ENCODE measurements around the gene BLVRA. TPM values are rescaled to one million over a fixed set of nuclear protein-coding genes. Genes with fewer than 3 reads are reported as not detected.
"Not testable (repeated sequence)": the region's sequence is repeated elsewhere in the genome, so short reads cannot be mapped to it uniquely, and the experiment has no call there.

The BLVRA gene
- 41.2 and 46.0 TPM in 2 replicates for total RNA-seq (2022)
- Bru-seq, nascent RNA, result percentile 67 among the genes with signal in this experiment
- percentile 64 among the genes with signal in this experiment for BruChase-seq, experiment 1, labeled RNA remaining after a 6-hour chase
- BruChase-seq, experiment 2, labeled RNA remaining after a 2-hour chase, result percentile 63 among the genes with signal in this experiment
- long read RNA-seq, transcript BLVRA-201 (8 exons, 1,071 nt), result major isoform, 98 of 121 reads
- long read RNA-seq, partial matches to known transcripts, result 9 of 121 reads
- long read RNA-seq, other reads (novel, unspliced or antisense), result 10 of 121 reads

DNA sequence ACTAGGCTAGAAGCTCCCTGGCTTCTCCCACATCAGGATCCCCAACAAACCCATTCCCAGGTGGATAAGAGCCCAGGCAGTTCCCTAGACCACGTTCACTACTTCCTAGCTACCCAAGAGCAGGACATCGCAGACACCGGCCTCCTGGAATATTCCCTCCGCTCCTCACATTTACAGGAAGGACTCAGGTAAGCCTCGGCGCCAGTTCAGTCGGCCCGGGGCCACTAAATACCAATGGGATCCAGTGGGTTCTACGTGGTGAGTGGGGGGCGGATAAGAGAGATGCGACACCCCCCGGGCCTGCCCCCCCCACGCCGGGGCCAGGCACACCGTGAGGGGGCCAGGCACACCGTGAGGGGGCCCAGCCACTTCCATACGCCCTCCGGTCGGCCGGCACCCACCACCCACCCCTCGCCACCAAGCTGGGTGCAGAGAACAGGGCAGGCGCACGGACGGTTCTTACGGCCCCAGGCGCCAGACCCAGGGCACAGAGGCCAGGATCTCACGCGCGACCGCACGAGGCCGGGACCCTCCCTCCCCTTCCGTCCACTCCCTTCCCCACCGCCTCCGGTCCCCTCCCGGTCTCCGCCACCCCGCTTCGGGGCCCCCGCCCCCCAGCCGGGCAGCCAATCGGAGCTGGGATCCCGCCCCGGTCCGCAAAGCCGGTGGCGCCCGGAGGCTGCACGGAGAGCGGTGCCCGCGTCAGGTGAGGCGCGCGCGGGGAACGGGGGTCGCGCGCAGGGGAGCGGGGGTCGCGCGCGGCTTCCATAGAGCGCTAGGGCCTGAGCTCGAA, at the start of gene BLVRA:
BLVRA (plus strand) TSS at position 652 of the 793 bp plus-strand sequence. CDS start 12,479 bp downstream, outside the sequence.
- peaks cover 9% of the 10 kb centered on the region for H3K36me3 Mint-ChIP-seq (ENCODE audit: insufficient read depth, unreplicated experiment)
- H3K4me3 Mint-ChIP-seq (ENCODE audit: unreplicated experiment), result peak within 1 kb of the TSS; percentile 72
- TF ChIP-seq CTCF (IDR thresholded peaks at IDR 0.05; ENCODE audit: unreplicated experiment), result no peak
- peak; percentile 50 for DNase-seq (ENCODE audit: unreplicated experiment)
- intact Hi-C loops (cut with micrococcal nuclease), result no loop called here
- peaks cover 41% of the 10 kb centered on the region for H3K4me1 Mint-ChIP-seq (ENCODE audit: insufficient read depth, unreplicated experiment)
- no peaks in the 10 kb centered on the region for H3K27me3 Mint-ChIP-seq (ENCODE audit: insufficient read depth, unreplicated experiment)
- ChIA-PET POLR2A (interaction anchor here (0.7 to 11.8 kb wide), 16 partner anchors 9 to 846 kb away, joined by 3 to 188 read pairs (median 4); partner anchors contain the start of genes C7orf25, COA1 and STK17A), CTCF (interaction anchor here (0.7 to 1.3 kb wide), 2 partner anchors 22 to 29 kb away, joined by 3 to 4 read pairs; partner anchors contain the start of gene COA1)
- H3K27ac Mint-ChIP-seq (ENCODE audit: low read depth, unreplicated experiment), result peak within 1 kb of the TSS; percentile 83
- BruUV-seq (replicated peaks), result no TSS peak
- H3K9me3 Mint-ChIP-seq (ENCODE audit: unreplicated experiment), result no peaks in the 10 kb centered on the region

DNA sequence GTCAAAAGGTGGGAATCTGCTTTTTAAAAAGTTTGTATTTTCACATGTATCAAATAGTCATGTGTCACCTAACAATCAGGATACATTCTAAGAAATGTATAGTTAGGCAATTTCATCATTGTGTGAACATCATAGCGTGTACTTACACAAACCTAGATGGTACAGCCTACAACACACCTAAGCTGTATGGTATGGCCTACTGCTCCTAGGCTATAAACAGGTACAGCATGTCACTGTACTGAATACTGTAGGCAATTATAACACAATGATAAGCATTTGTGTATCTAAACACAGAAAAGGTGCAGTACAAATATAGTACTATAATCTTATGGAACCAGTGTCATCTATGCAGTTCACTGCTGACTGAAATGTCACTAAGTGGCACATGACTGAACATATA, 47.0 kb upstream of the BLVRA start:
- no peak for TF ChIP-seq CTCF (IDR thresholded peaks at IDR 0.05; ENCODE audit: unreplicated experiment)
- ChIA-PET CTCF (interaction anchor here (0.6 to 0.8 kb wide), 2 partner anchors 83 to 99 kb away, joined by 3 to 4 read pairs; no protein-coding TSS in a partner anchor), POLR2A (no interaction called here)
- Mint-ChIP-seq H3K36me3 (ENCODE audit: insufficient read depth, unreplicated experiment) (peaks cover 6% of the 10 kb centered on the region), H3K27me3 (ENCODE audit: insufficient read depth, unreplicated experiment) (no peaks in the 10 kb centered on the region), H3K27ac (ENCODE audit: low read depth, unreplicated experiment) (peak overlapping the region; percentile 33), H3K4me1 (ENCODE audit: insufficient read depth, unreplicated experiment) (peaks cover 5% of the 10 kb centered on the region), H3K9me3 (ENCODE audit: unreplicated experiment) (peaks cover 13% of the 10 kb centered on the region), H3K4me3 (ENCODE audit: unreplicated experiment) (no peak overlapping the region)
- intact Hi-C loops (cut with micrococcal nuclease), result no loop called here
- no TSS peak for BruUV-seq (replicated peaks)
- no peak for DNase-seq (ENCODE audit: unreplicated experiment)

DNA sequence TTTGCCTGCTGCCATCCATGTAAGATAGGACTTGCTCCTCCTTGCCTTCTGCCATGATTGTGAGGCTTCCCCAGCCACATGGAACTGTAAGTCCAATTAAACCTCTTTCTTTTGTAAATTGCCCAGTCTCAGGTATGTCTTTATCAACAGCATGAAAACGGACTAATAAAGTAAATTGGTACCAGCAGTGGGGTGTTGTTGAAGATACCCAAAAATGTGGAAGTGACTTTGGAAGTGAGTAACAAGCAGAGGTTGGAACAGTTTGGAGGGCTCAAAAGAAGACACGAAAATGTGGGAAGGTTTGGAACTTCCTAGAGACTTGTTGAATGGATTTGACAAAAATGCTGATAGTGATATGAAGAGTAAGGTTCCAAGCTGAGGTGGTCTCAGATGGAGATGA, 42.5 kb upstream of the BLVRA start:
- intact Hi-C loops (cut with micrococcal nuclease); POLR2A ChIA-PET; BruUV-seq (replicated peaks); DNase-seq (ENCODE audit: unreplicated experiment); H3K4me3 Mint-ChIP-seq (ENCODE audit: unreplicated experiment); H3K4me1 Mint-ChIP-seq (ENCODE audit: insufficient read depth, unreplicated experiment); H3K36me3 Mint-ChIP-seq (ENCODE audit: insufficient read depth, unreplicated experiment); H3K27me3 Mint-ChIP-seq (ENCODE audit: insufficient read depth, unreplicated experiment); H3K9me3 Mint-ChIP-seq (ENCODE audit: unreplicated experiment): not testable (repeated sequence)
- peak overlapping the region; percentile 25 for H3K27ac Mint-ChIP-seq (ENCODE audit: low read depth, unreplicated experiment)
- CTCF ChIA-PET, result interaction anchor here (2.3 kb wide), 1 partner anchor 16 kb away, joined by 8 read pairs; no protein-coding TSS in a partner anchor

GRCh38 chr7:43716598-43716997, 41.9 kb upstream of the BLVRA start:
- CTCF ChIA-PET, result interaction anchor here (0.5 to 3.5 kb wide), 4 partner anchors 77 to 134 kb away, joined by 3 to 17 read pairs (median 3); partner anchors contain the start of gene STK17A
- Mint-ChIP-seq H3K4me1 (ENCODE audit: insufficient read depth, unreplicated experiment) (peaks cover 10% of the 10 kb centered on the region), H3K27me3 (ENCODE audit: insufficient read depth, unreplicated experiment) (no peaks in the 10 kb centered on the region), H3K4me3 (ENCODE audit: unreplicated experiment) (no peak overlapping the region), H3K9me3 (ENCODE audit: unreplicated experiment) (peaks cover 5% of the 10 kb centered on the region), H3K27ac (ENCODE audit: low read depth, unreplicated experiment) (no peak overlapping the region), H3K36me3 (ENCODE audit: insufficient read depth, unreplicated experiment) (no peaks in the 10 kb centered on the region)
- no peak for DNase-seq (ENCODE audit: unreplicated experiment)
- TF ChIP-seq CTCF (IDR thresholded peaks at IDR 0.05; ENCODE audit: unreplicated experiment), result no peak
- no TSS peak for BruUV-seq (replicated peaks)
- intact Hi-C loops (cut with micrococcal nuclease), result no loop called here
- POLR2A ChIA-PET, result interaction anchor here (0.6 kb wide), 1 partner anchor 134 kb away, joined by 3 read pairs; the partner anchor contains the start of gene STK17A
